K562 (cell line): Measurements from ENCODE around the gene ITGB6. TPM values are rescaled to one million over a fixed set of nuclear protein-coding genes. Genes with fewer than 3 reads are reported as not detected.

ENCODE experiments used
- ATAC-seq: fragments of 200-7000 bp; cut with Tn5 transposase; 3 replicates; pipeline ENCODE4 v1.9.1; 2020; ENCODE audit warnings: moderate library complexity
- BruUV-seq: library from RNA; stranded (reverse); fragments of 400-500 nt; replicated peaks from 2 replicates; lab custom pipeline; 2021; lab: Mats Ljungman, UMichigan
- CTCF ChIA-PET: fragments of 300-600 bp; formaldehyde crosslinking; extraction: SDS; loops from one replicate; lab custom pipeline; 2021; ENCODE audit warnings: low intra/inter-chr PET ratio; lab: Yijun Ruan, JAX
- POLR2A ChIA-PET: fragments of 300-600, 350-650 bp; sonication (Branson Sonifier 250); formaldehyde crosslinking; extraction: SDS; loops from one replicate; lab custom pipeline; 2021; ENCODE audit warnings: antibody characterized with exemption, inconsistent platforms; lab: Yijun Ruan, JAX
- DNase-seq, 4 experiments: peaks; one replicate each; pipeline versions ENCODE4 v3.0.0 to v3.0.0-alpha.2; 2011 to 2018; ENCODE audit warnings: low spot score in 3 of 4, mixed read lengths in 3 of 4; ENCODE audit errors: extremely low read depth in 1 of 4
- FAIRE-seq: peaks from 2 replicates; lab custom pipeline; 2011; peaks lifted over from hg19 to GRCh38; lab: Jason Lieb, UNC
- H2AFZ ChIP-seq: 2 replicates; pipeline ENCODE4 v1.6.0; 2011; ENCODE audit warnings: low read depth, low read length, control low read depth, inconsistent platforms
- H3K27ac ChIP-seq: fragments of 200-600 bp; 3 replicates; pipeline ENCODE4 v1.8.0; 2011; ENCODE audit warnings: low read depth, mild to moderate bottlenecking, control low read depth, inconsistent platforms, low read length, moderate library complexity, mixed read lengths; ENCODE audit errors: extremely low read depth
- H3K27me3 ChIP-seq, 2 experiments: fragments of 300-600 bp in 1 of 2; 2 replicates in 1 of 2; 3 replicates in 1 of 2; pipeline versions ENCODE4 v1.6.0 to v1.8.0; 2011; ENCODE audit warnings: inconsistent platforms in 2 of 2, low read length in 2 of 2, mild to moderate bottlenecking in 1 of 2, mixed read lengths in 1 of 2, moderate library complexity in 1 of 2; ENCODE audit not compliant: control insufficient read depth in 2 of 2, insufficient read depth in 2 of 2
- H3K36me3 ChIP-seq: fragments of 300-600 bp; 3 replicates; pipeline ENCODE4 v1.8.0; 2011; ENCODE audit warnings: mild to moderate bottlenecking, low read length, inconsistent platforms; ENCODE audit not compliant: control insufficient read depth, insufficient read depth
- H3K4me1 ChIP-seq, 2 experiments: fragments of 200-600 bp in 1 of 2; replicated peaks in 1 of 2; 2 replicates in 1 of 2; 3 replicates in 1 of 2; pipeline versions ENCODE4 v1.5.1 to v1.8.0; 2011; ENCODE audit warnings: inconsistent platforms in 2 of 2, low read length in 2 of 2, mild to moderate bottlenecking in 1 of 2, mixed read lengths in 1 of 2, moderate library complexity in 1 of 2; ENCODE audit not compliant: control insufficient read depth in 2 of 2, insufficient read depth in 2 of 2
- H3K4me2 ChIP-seq: 2 replicates; pipeline ENCODE4 v1.6.1; 2011; ENCODE audit warnings: low read length, control low read depth, inconsistent platforms, mixed read lengths; ENCODE audit not compliant: insufficient read depth
- H3K4me3 ChIP-seq: fragments of 200-600 bp; sonication (generic), shearing (Covaris generic); 2 replicates; pipeline ENCODE4 v1.5.1; 2016; ENCODE audit warnings: control low read depth, inconsistent platforms
- H3K79me2 ChIP-seq: fragments of 200-600 bp; 3 replicates; pipeline ENCODE4 v1.8.0; 2011; ENCODE audit warnings: low read length, inconsistent platforms; ENCODE audit not compliant: control insufficient read depth, insufficient read depth
- H3K9ac ChIP-seq, 2 experiments: 2 replicates each; pipeline versions ENCODE4 v1.6.0 to v1.6.1; 2011; ENCODE audit warnings: low read depth in 2 of 2, low read length in 2 of 2, control low read depth in 1 of 2, inconsistent platforms in 1 of 2, mild to moderate bottlenecking in 1 of 2, mixed read lengths in 1 of 2; ENCODE audit not compliant: insufficient read depth in 1 of 2
- H3K9me1 ChIP-seq: one replicate; pipeline ENCODE4 v1.6.0; 2011; ENCODE audit warnings: inconsistent platforms, mild to moderate bottlenecking, low read length, moderate library complexity; ENCODE audit not compliant: control insufficient read depth, insufficient read depth
- H3K9me3 ChIP-seq: replicated peaks from 2 replicates; pipeline ENCODE4 v1.5.1; 2011; ENCODE audit warnings: low read depth, low read length, inconsistent platforms; ENCODE audit not compliant: control insufficient read depth, insufficient read depth
- H4K20me1 ChIP-seq: replicated peaks from 2 replicates; pipeline ENCODE4 v1.6.1; 2011; ENCODE audit warnings: low read length, inconsistent platforms, mixed read lengths; ENCODE audit not compliant: control insufficient read depth, insufficient read depth
- ARID3A ChIP-seq: IDR thresholded peaks from 2 replicates; pipeline ENCODE4 v1.6.1; 2012; ENCODE audit warnings: low read depth, low read length, improper control_type of control experiment, borderline replicate concordance
- CBX2 ChIP-seq: fragments of 200-600 bp; sonication (generic); IDR thresholded peaks from one replicate; pipeline ENCODE4 v1.6.1; 2012; ENCODE audit warnings: mild to moderate bottlenecking, low read length, inconsistent platforms; ENCODE audit not compliant: insufficient read depth, poor library complexity, severe bottlenecking
- CEBPB ChIP-seq: fragments of 450-650 bp; IDR thresholded peaks from 2 replicates; pipeline ENCODE4 v1.6.1; 2016; ENCODE audit warnings: missing genetic modification characterization, missing compliant biosample characterization
- ESRRA ChIP-seq: fragments of 450-650 bp; IDR thresholded peaks from 2 replicates; pipeline ENCODE4 v1.6.1; 2014; ENCODE audit warnings: low read depth, mild to moderate bottlenecking, moderate library complexity, borderline replicate concordance
- POLR3A ChIP-seq: IDR thresholded peaks from 2 replicates; pipeline ENCODE4 v1.6.1; 2011; ENCODE audit warnings: borderline replicate concordance, mild to moderate bottlenecking, moderate library complexity; ENCODE audit not compliant: insufficient read length, insufficient read depth; ENCODE audit errors: extremely low read depth
- PREB ChIP-seq: sonication (generic); formaldehyde crosslinking; IDR thresholded peaks from 2 replicates; pipeline ENCODE4 v1.8.1; 2023; ENCODE audit warnings: mild to moderate bottlenecking, missing genetic modification reagents
- SMAD4 ChIP-seq: fragments of 250-450 bp; sonication (Bioruptor Pico); conservative IDR thresholded peaks from 2 replicates; pipeline ENCODE4 v1.8.0; 2021; ENCODE audit warnings: inconsistent platforms, mild to moderate bottlenecking, moderate library complexity
- SMARCA5 ChIP-seq: fragments of 450-650 bp; IDR thresholded peaks from 2 replicates; pipeline ENCODE4 v1.6.1; 2016
- SRSF7 ChIP-seq: fragments of 200-400 bp; formaldehyde crosslinking; optimal IDR thresholded peaks from 2 replicates; pipeline ENCODE3; 2017; ENCODE audit warnings: mild to moderate bottlenecking, low read depth, low read length
- SRSF9 ChIP-seq: fragments of 200-400 bp; formaldehyde crosslinking; IDR thresholded peaks from 2 replicates; pipeline ENCODE4 v1.6.1; 2017; ENCODE audit warnings: low read depth, low read length, borderline replicate concordance
- TRIM25 ChIP-seq: fragments of 450-650 bp; IDR thresholded peaks from 2 replicates; pipeline ENCODE4 v1.7.0; 2016; ENCODE audit warnings: borderline replicate concordance
- WHSC1 ChIP-seq: IDR thresholded peaks from one replicate; pipeline ENCODE4 v1.6.1; 2012; ENCODE audit warnings: low read length, control low read depth, inconsistent platforms
- ZBTB9 ChIP-seq: fragments of 450-650 bp; formaldehyde crosslinking; IDR thresholded peaks from 2 replicates; pipeline ENCODE4 v1.4.0; 2020; ENCODE audit warnings: mild to moderate bottlenecking, moderate library complexity
- ZNF239 ChIP-seq: fragments of 250-450 bp; sonication (Bioruptor Pico); IDR thresholded peaks from 2 replicates; pipeline ENCODE4 v1.4.0; 2020; ENCODE audit warnings: mild to moderate bottlenecking
- ZNF24 ChIP-seq: fragments of 450-650 bp; IDR thresholded peaks from 2 replicates; pipeline ENCODE4 v1.6.1; 2016
- ZNF561 ChIP-seq: fragments of 450-650 bp; formaldehyde crosslinking; conservative IDR thresholded peaks from 2 replicates; pipeline ENCODE4 v1.4.0; 2020; ENCODE audit warnings: mild to moderate bottlenecking, moderate library complexity
- WGBS: fragments of 100-300 bp; shearing (Covaris generic); methylation state at CpG from one replicate; pipeline ENCODE4 v1.1.6; 2016; ENCODE audit warnings: low coverage, mixed read lengths; ENCODE audit not compliant: insufficient coverage; ENCODE audit errors: missing lambda C conversion rate; 5-methylcytosine and 5-hydroxymethylcytosine counted together
- in situ Hi-C: fragments of 300-500 bp; cut with MboI; formaldehyde crosslinking; loops from 4 replicates; pipeline ENCODE4 v1.15.0; 2018; ENCODE audit warnings: inconsistent platforms, mixed read lengths
- intact Hi-C: fragments of 100-400 bp; cut with micrococcal nuclease; formaldehyde crosslinking; loops from 2 replicates; pipeline ENCODE4 v1.14.2; 2022
- polyA plus RNA-seq, 8 experiments: library from polyadenylated mRNA; depleted of rRNA in 4 of 8; stranded (reverse) in 5 of 8; unstranded in 3 of 8; fragments of >200 nt; fragmentation: Nextera tagmentation in 2 of 8; fragmentation: Illumina TruSeq in 1 of 8; extraction: Ambion mirVana in 2 of 8; extraction: Trizol in 1 of 8; gene quantifications; 2 replicates each; pipeline versions ENCODE4 v1.2.1 to v1.2.3, GENCODE V29; 2011 to 2014; ENCODE audit warnings: inconsistent platforms in 1 of 8, missing spikeins in 1 of 8
- total RNA-seq, 7 experiments: library from RNA; depleted of rRNA in 6 of 7; stranded (reverse); fragments of >200 nt in 6 of 7; fragmentation: Illumina TruSeq in 2 of 7; extraction: Trizol in 2 of 7; gene quantifications; 2 replicates each; pipeline versions ENCODE4 v1.2.1 to v1.2.3, GENCODE V29; 2011 to 2021; ENCODE audit warnings: low replicate concordance in 1 of 7

ITGB6 gene
- total and polyA plus RNA-seq, 9 of the 15 experiments (the other 6 are each of a cell fraction or from before 2014, with no cell fraction given): 0.18 TPM; not detected in 8

- no peak for TF ChIP-seq ARID3A
Observed at GRCh38 chr2:160140471-160140870, 59.6 kb downstream of the ITGB6 start (continued).

- Histone ChIP-seq H3K4me3 (no peak overlapping the region), H3K4me2 (no peak overlapping the region), H4K20me1 (no peaks in the 10 kb centered on the region), H3K27me3 (no peaks in the 10 kb centered on the region), H3K79me2 (no peaks in the 10 kb centered on the region), H3K36me3 (no peaks in the 10 kb centered on the region), H3K9ac (no peak overlapping the region), H3K9me1 (no peaks in the 10 kb centered on the region), H3K9me3 (no peaks in the 10 kb centered on the region), H3K4me1 (no peaks in the 10 kb centered on the region), H2AFZ (no peak overlapping the region), H3K27ac (no peak overlapping the region)
- CTCF ChIA-PET: no interaction called here
- DNase-seq: no peak
- BruUV-seq: no TSS peak
- 0% methylated on average over 1 of the region's 1 CpG for WGBS
- no peak for FAIRE-seq
- in situ Hi-C loops: no loop called here
- POLR2A ChIA-PET: no interaction called here
- no peak for ATAC-seq
- intact Hi-C loops: no loop called here
- TF ChIP-seq SRSF9: no peak
- TF ChIP-seq CBX2: no peak
- no peak for TF ChIP-seq ZNF239 (CRISPR knock-in tag)
- no peak for TF ChIP-seq SMARCA5
- TF ChIP-seq ESRRA: no peak
- TF ChIP-seq PREB (CRISPR knock-in tag): no peak
- no peak for TF ChIP-seq ZNF561
- no peak for TF ChIP-seq WHSC1
- TF ChIP-seq SRSF7: no peak
- no peak for TF ChIP-seq ZNF24
- no peak for TF ChIP-seq CEBPB (tag)
- TF ChIP-seq ZBTB9 (CRISPR knock-in tag): no peak
- no peak for TF ChIP-seq SMAD4 (CRISPR knock-in tag)
- TF ChIP-seq POLR3A: no peak
- no peak for TF ChIP-seq TRIM25
Observed at GRCh38 chr2:160139991-160140390, 60.1 kb downstream of the ITGB6 start.
